B cell (primary cell): ENCODE data around the gene TXNRD1.

ENCODE experiments used
- EZH2 ChIP-seq: IDR thresholded peaks from 2 replicates; pipeline ENCODE4 v1.6.1; 2012; ENCODE audit warnings: borderline replicate concordance, low read depth, mild to moderate bottlenecking, moderate library complexity, low read length; ENCODE audit not compliant: insufficient read depth, poor library complexity, severe bottlenecking
- TF ChIP-seq, protein P1 (sequence below): fragments of 200-600 bp; IDR thresholded peaks from one replicate; pipeline ENCODE4 v1.8.0; 2022; ENCODE audit warnings: antibody characterized with exemption, mild to moderate bottlenecking

DNA sequence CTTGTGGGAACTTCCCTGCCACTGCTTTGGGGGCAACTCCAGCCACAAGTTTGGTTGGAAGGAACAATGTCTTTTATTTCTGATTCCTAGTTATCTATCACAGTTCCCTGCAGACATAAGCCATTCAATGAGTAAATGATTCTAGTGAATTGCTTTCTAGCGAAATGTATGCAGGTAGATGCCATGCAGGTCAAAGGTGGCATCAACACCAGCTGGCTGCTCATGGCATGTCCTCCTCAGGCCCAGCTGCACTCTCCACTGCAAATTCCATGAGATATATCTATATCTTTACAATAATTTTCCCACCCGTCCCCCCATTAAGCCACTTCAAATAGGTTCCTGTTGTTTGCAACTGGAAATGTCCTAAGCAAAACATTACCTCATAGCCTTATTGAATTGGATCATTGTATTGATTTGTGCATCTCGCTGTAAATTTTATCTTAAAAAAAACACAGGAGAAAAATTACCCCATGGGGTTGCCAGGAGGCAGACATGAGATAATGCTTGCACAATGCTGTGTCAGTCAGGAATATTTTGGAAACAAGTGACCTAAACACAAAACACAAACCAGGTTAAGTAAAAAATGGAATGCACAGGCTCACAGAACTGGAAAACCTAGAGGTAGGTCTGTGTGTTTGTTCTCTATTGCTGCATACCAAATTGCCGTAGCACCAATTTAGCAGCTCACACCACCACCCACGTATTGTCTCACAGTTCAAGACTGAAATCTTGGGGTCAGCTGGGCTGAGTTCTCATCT, 32.8 kb upstream of the TXNRD1 start:
- TF ChIP-seq, protein P1, sequence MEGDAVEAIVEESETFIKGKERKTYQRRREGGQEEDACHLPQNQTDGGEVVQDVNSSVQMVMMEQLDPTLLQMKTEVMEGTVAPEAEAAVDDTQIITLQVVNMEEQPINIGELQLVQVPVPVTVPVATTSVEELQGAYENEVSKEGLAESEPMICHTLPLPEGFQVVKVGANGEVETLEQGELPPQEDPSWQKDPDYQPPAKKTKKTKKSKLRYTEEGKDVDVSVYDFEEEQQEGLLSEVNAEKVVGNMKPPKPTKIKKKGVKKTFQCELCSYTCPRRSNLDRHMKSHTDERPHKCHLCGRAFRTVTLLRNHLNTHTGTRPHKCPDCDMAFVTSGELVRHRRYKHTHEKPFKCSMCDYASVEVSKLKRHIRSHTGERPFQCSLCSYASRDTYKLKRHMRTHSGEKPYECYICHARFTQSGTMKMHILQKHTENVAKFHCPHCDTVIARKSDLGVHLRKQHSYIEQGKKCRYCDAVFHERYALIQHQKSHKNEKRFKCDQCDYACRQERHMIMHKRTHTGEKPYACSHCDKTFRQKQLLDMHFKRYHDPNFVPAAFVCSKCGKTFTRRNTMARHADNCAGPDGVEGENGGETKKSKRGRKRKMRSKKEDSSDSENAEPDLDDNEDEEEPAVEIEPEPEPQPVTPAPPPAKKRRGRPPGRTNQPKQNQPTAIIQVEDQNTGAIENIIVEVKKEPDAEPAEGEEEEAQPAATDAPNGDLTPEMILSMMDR = no peak
- no peak for TF ChIP-seq EZH2
